Dermis blood vessel endothelial cell (primary cell): ENCODE data around the gene AGFG2. TPM values are rescaled to one million over a fixed set of nuclear protein-coding genes. Genes with fewer than 3 reads are reported as not detected.
A peak's percentile ranks its signal among the peaks of the same experiment; 100 is the strongest.
"Not testable (repeated sequence)": the region's sequence is repeated elsewhere in the genome, so short reads cannot be mapped to it uniquely, and the experiment has no call there.

Source experiments
- DNase-seq: peaks from one replicate; pipeline ENCODE4 v3.0.0; 2010
- total RNA-seq: library from RNA; depleted of rRNA; stranded (reverse); fragments of >200 nt; gene quantifications from 2 replicates; pipeline ENCODE4 v1.2.3, GENCODE V29; 2014

AGFG2 gene
- total RNA-seq: 49.5 and 62.2 TPM in 2 replicates

DNA sequence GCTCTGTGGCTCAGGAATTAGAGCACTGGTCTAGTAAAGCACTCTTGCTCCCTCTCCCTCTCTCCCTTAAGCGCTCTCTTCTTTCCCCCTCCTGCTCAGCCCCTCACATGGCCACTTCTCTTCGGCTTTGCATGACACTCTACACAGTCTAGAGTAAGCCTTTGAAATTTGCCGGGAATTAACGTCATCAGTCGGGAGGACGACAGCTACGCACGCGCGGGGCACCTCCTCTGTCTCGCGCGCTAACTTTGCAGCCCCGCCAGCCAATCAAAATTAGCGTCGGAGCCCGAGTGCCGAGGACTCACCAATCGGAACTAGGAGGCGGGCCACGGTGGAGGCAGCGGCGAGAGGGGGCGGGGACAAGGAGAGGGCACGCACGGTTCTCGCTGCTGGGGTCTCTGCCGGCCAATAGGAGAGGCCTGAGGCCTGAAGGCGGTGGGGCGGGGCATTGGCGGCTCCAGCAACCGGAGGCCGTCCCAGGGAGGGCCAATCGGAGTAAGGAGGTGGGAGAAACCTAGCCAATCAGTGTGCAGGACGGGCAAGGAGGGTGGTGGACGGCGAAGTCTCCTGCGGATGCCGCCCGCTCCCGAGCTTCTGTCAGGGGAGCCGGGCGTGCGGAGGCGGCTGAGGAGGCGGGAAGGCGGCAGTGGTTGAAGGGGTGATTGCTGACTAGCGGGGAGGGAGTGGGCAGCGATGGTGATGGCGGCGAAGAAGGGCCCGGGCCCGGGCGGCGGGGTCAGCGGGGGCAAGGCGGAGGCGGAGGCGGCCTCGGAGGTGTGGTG, at the start of gene AGFG2:
TSS of gene AGFG2 (plus strand) at position 550 of the 782 bp plus-strand sequence. CDS start at position 694, 144 bp downstream.
- DNase-seq: peak; percentile 100

DNA sequence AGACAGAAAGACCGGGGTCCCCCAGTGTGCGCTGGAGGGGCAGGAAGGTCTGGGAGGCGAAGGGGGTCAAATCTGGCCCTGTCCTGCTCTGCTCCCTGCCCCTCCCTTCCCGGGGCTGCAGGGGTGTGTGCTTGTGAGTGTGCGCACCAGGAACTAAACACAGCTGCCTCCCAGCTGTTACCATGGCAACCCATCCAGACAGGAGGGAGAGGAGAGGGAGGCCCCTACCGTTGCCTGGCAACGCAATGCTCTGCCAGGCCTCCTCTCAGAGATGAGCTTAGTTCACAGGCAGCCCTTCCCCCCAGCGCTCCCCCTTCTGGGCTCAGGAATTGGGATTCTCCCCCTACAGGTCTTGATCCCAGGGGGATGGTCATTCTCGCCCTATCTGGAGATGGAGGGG, 49.2 kb upstream of the AGFG2 start:
- DNase-seq: peak; percentile 68

GRCh38 chr7:100490483-100491191, 48.4 kb upstream of the AGFG2 start:
- DNase-seq: no peak

DNA sequence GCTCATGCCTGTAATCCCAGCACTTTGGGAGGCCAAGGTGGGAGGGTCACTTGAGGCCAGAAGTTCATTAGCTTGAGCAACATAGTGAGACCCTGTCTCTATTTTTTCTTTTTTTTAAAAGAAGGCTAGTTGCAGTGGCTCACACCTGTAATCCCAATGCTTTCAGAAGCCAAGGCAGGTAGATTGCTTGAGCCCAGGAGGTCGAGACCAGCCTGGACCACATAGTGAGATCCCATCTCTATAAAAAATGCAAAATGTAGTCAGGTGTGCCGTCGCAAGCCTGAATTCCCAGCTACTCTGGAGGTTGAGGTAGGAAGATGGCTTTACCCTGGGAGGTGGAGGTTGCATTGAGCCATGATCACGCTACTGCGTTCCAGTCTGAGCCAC, 47.8 kb upstream of the AGFG2 start:
- DNase-seq: no peak

DNA sequence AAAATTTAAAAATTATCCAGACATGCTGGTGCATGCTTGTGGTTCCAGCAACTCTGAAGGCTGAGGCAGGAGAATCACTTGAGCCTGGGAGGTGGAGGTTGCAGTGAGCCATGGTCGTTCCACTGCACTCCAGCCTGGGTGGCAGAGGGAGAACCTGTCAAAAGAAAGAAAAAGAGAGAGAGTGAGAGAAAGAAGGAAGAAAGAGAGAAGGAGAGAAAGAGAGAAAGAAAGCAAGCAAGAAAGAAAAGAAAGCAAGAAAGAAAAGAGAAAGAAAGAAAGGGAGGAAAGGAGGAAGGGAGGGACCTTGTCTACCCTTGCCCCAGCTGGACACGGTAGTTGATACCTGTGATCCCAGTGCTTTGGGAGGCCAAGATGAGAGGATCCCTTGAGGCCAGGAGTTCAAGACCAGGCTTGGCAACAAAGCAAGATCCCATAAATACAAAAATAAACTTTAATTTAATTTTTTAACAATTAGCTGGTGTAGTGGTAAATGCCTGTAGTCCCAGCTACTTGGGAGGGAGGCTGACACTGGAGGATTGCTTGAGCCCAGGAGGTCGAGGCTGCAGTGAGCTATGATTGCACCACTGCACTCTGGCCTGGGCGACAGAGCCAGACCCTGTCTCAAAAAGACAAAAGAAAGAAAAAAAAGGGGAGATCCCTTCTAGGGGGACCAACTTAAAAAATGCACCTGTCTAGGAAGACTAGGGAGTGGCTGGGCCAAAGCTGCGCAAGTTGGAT, 46.1 kb upstream of the AGFG2 start:
- DNase-seq: no peak

DNA sequence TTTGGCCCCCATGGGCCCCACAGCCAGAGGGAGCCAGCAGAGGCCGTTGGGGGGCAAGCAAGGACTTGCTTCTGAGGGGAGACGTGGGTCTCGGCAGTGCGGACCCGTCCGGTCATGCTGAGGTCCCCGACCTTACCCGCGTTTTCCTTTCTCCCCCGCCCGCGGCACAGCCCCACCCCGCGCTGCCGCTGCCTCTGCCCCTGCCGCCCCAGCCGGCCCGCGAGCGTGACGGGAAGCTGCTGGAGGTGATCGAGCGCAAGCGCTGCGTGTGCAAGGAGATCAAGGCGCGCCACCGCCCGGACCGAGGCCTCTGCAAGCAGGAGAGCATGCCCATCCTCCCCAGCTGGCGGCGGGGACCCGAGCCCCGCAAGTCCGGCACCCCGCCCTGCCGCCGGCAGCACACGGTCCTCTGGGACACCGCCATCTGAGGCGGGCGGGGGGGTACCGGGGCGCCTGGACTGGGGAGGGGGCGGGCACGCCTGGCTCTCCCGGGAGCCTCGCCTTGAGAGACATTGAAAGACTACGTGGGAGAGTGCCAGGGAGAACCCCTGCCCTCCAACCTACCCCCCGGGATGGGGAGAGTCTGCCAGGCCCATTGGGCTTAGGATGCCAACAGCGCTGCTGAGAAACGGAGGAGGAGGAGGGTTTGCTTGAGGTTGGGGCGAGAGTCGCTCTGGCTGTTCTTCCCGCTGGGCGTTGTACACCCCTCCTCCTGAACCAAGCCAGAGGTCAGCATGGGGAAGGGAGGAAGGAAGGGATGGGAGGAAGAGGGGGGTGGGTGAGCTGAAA, 45.3 kb upstream of the AGFG2 start:
- peak; percentile 71 for DNase-seq

DNA sequence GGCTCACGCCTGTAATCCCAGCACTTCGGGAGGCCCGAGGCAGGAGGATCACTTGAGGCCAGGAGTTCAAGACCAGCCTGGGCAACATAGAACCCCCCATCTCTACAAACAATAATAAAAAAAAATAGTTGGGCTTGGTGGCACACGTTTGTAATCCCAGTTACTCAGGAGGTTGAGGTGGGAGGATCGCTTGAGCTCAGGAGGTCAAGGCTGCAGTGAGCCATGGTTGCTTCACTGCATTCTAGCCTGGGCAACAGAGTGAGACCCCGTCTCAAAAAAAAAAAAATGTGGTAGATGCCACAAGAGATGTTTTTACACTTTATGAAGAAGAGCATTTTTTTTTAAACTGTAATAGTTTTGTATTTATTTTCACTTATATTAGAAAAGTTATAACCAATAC, 42.5 kb upstream of the AGFG2 start:
- no peak for DNase-seq

- DNase-seq: not testable (repeated sequence)
These were observed 38.3 kb upstream of the AGFG2 start for GRCh38 chr7:100500743-100501142.

- DNase-seq: not testable (repeated sequence)
These were observed 35.0 kb upstream of the AGFG2 start for GRCh38 chr7:100504031-100504430.

GRCh38 chr7:100504887-100505611, 34.0 kb upstream of the AGFG2 start:
- DNase-seq: no peak

- DNase-seq: no peak
These were observed 32.6 kb upstream of the AGFG2 start for GRCh38 chr7:100506356-100506923.

- DNase-seq: peak; percentile 40
These were observed 29.8 kb upstream of the AGFG2 start for GRCh38 chr7:100509231-100509630.

DNA sequence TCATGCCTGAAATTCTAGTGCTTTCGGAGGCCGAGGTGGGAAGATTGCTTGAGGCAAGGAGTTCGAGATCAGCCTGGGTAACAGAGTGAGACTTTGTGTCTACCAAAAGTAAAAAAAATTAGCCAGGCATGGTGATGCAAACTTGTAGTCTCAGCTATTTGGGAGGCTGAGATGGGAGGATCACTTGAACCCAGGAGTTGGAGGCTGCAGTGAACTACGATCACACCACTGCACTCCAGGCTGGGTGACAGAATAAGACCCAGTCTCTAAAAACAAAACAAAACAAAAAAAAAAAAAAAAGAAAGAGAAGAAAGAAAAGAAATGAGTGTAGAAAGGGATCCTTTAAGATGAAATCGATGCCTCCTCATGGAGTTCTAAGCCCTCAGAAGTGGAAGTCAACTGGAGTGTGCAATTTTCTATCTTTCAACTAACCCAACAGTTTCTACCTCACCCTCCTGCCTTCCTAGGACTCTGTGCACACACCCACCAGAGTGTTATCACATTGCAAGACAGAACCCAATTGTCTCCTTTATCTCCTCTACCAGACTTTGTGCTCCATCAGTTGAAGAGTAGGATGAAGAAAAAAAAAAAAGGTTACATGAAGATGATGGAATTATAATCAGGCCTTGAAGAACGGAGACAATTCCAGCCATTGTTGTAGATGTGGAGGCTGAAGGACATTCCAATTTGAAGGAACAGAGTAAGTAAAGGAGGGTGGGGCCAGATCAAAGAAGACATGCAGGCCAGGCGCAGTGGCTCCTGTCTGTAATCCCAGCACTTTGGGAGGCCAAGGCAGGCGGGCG, 28.4 kb upstream of the AGFG2 start:
- no peak for DNase-seq

- no peak for DNase-seq
These were observed 25.7 kb upstream of the AGFG2 start for GRCh38 chr7:100513212-100513810.

GRCh38 chr7:100515072-100515532, 23.9 kb upstream of the AGFG2 start:
- peak; percentile 69 for DNase-seq

DNA sequence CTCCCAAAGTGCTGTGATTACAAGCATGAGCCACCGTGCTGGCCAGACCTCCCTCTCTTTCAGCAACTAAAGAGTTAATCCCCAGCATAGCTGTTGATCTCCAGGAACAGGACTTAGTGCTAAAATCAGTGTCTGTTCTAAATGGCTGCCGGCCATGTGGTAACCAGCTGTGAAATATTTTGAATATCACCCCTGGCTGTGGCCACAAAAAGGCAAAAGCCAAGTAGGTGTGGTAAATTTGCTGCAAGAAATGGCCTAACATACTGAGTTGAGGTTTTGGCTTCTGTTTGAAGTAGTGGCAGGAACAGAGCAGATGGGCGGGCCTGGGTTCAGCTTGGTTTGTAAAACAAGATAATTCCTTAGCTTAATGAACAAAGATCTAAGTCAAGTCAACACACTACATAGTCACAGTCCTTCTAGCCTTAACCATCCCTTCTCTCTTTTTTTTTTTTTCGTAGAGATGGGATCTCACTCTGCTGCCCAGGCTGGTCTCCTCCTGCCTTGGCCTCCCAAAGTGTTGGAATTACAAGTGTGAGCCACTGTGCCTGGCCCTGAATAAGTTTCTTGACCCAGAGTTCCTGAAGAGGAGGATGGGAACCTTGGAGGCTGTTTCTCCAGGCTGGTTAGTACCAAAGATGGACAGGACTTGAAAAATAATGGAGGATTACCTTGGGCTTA, 22.7 kb upstream of the AGFG2 start:
- no peak for DNase-seq

DNA sequence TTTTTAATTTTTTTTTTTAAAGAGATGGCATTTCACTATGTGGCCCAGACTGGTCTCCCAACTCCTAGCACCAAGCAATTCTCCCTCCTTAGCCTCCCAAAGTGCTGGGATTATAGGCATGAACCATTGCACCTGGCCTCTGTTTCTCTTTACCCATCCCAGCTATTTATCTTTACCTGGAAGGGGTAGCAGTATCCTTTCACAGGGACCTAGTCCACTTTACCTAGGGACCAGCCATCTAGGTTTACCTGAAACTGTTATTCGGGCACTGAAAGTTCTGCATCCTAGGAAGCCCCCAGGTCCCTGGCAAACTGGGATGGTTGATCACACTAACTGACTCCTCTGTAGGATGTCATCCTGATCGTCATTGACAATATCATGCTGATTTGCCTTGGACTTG, 21.7 kb upstream of the AGFG2 start:
- no peak for DNase-seq

GRCh38 chr7:100519580-100519979, 19.4 kb upstream of the AGFG2 start:
- no peak for DNase-seq

GRCh38 chr7:100520138-100520537, 18.9 kb upstream of the AGFG2 start:
- DNase-seq: no peak
